Hepatocyte (in vitro differentiated cells): ENCODE results near the gene DGKQ. TPM values are rescaled to one million over a fixed set of nuclear protein-coding genes. Genes with fewer than 3 reads are reported as not detected.

Source experiments
- DNase-seq: peaks from one replicate; pipeline ENCODE4 v3.0.0-alpha.2; 2016; ENCODE audit warnings: low spot score
- H2AFZ ChIP-seq: fragments of 200-600 bp; sonication (generic); 2 replicates; pipeline ENCODE4 v1.6.0; 2016; ENCODE audit warnings: antibody characterized with exemption, mild to moderate bottlenecking
- H3K27ac ChIP-seq: fragments of 200-600 bp; sonication (generic); 2 replicates; pipeline ENCODE4 v1.5.1; 2016; ENCODE audit warnings: mild to moderate bottlenecking
- H3K27me3 ChIP-seq: fragments of 200-600 bp; sonication (generic); 2 replicates; pipeline ENCODE4 v1.6.1; 2016
- H3K36me3 ChIP-seq: fragments of 200-600 bp; sonication (generic); replicated peaks from 2 replicates; pipeline ENCODE4 v1.5.1; 2016; ENCODE audit warnings: low read depth; ENCODE audit not compliant: insufficient read depth
- H3K4me1 ChIP-seq: fragments of 200-600 bp; sonication (generic); 2 replicates; pipeline ENCODE4 v1.5.1; 2016; ENCODE audit warnings: mild to moderate bottlenecking, moderate library complexity; ENCODE audit not compliant: insufficient read depth
- H3K4me2 ChIP-seq: fragments of 200-600 bp; sonication (generic); 2 replicates; pipeline ENCODE4 v1.6.0; 2016
- H3K4me3 ChIP-seq: fragments of 200-600 bp; sonication (generic); 2 replicates; pipeline ENCODE4 v1.5.1; 2016; ENCODE audit warnings: mild to moderate bottlenecking
- H3K79me2 ChIP-seq: fragments of 200-600 bp; sonication (generic); 2 replicates; pipeline ENCODE4 v1.6.0; 2017; ENCODE audit warnings: mild to moderate bottlenecking
- H3K9me2 ChIP-seq: fragments of 200-600 bp; sonication (generic); replicated peaks from 2 replicates; pipeline ENCODE4 v1.6.0; 2017; ENCODE audit warnings: mild to moderate bottlenecking; ENCODE audit not compliant: insufficient read depth
- H3K9me3 ChIP-seq: fragments of 200-600 bp; sonication (generic); 2 replicates; pipeline ENCODE4 v1.5.1; 2016; ENCODE audit warnings: low read depth, mild to moderate bottlenecking
- H4K20me1 ChIP-seq: fragments of 200-600 bp; sonication (generic); 2 replicates; pipeline ENCODE4 v1.6.0; 2016; ENCODE audit warnings: mild to moderate bottlenecking; ENCODE audit not compliant: insufficient read depth, poor library complexity, severe bottlenecking
- CTCF ChIP-seq: fragments of 200-600 bp; sonication (generic); IDR thresholded peaks from 2 replicates; pipeline ENCODE4 v1.5.1; 2016; ENCODE audit warnings: antibody characterized with exemption, mild to moderate bottlenecking; ENCODE audit not compliant: poor library complexity
- EZH2 ChIP-seq: fragments of 200-600 bp; sonication (generic); IDR thresholded peaks from 2 replicates; pipeline ENCODE4 v1.6.1; 2016; ENCODE audit warnings: antibody characterized with exemption, mild to moderate bottlenecking, borderline replicate concordance
- EZH2phosphoT487 ChIP-seq: fragments of 200-600 bp; sonication (generic); IDR thresholded peaks from one replicate; pipeline ENCODE4 v1.6.1; 2018; ENCODE audit warnings: antibody characterized with exemption, mild to moderate bottlenecking, low read depth, moderate library complexity; ENCODE audit not compliant: unreplicated experiment, severe bottlenecking
- WGBS: methylation state at CpG from one replicate; pipeline ENCODE4 v1.1.6; 2016; ENCODE audit warnings: low lambda C conversion rate; ENCODE audit errors: missing lambda C conversion rate; 5-methylcytosine and 5-hydroxymethylcytosine counted together
- polyA plus RNA-seq: library from polyadenylated mRNA; unstranded; fragments of >200 nt; fragmentation: Nextera tagmentation; extraction: Ambion mirVana; gene quantifications from 2 replicates; pipeline ENCODE4 v1.2.1, GENCODE V29; 2016
- total RNA-seq: library from RNA; depleted of rRNA; stranded (reverse); fragments of >200 nt; gene quantifications from 2 replicates; pipeline ENCODE4 v1.2.3, GENCODE V29; 2014

DGKQ gene
- total RNA-seq: 13.8 and 17.4 TPM in 2 replicates
- polyA plus RNA-seq: 20.7 and 21.1 TPM in 2 replicates

- Histone ChIP-seq H3K9me3 (no peaks in the 10 kb centered on the region), H3K36me3 (no peaks in the 10 kb centered on the region), H3K27me3 (no peaks in the 10 kb centered on the region), H3K9me2 (no peaks in the 10 kb centered on the region), H3K27ac (no peak within 1 kb of the TSS), H3K4me3 (peak within 1 kb of the TSS; percentile 89), H3K79me2 (peaks cover 13% of the 10 kb centered on the region), H2AFZ (peak within 1 kb of the TSS; percentile 45), H4K20me1 (no peaks in the 10 kb centered on the region), H3K4me2 (peak within 1 kb of the TSS; percentile 99), H3K4me1 (peaks cover 15% of the 10 kb centered on the region)
- 65% methylated on average over 46 of the region's 123 CpGs for WGBS
- DNase-seq: peak; percentile 95
- TF ChIP-seq EZH2phosphoT487: no peak
- no peak for TF ChIP-seq CTCF
- no peak for TF ChIP-seq EZH2
These were observed at the start of gene DGKQ for GRCh38 chr4:973431-974397. DGKQ (minus strand) TSS chr4:973569; CDS start chr4:973482, 87 bp downstream.

GRCh38 chr4:1022739-1023066 lies 49.3 kb upstream of the DGKQ start:
- H3K4me2 ChIP-seq: no peak overlapping the region
- WGBS: 88% methylated on average over 8 of the region's 19 CpGs
- DNase-seq: no peak
- H4K20me1 ChIP-seq: no peaks in the 10 kb centered on the region
- peaks cover 13% of the 10 kb centered on the region for H3K4me1 ChIP-seq
- no peaks in the 10 kb centered on the region for H3K9me2 ChIP-seq
- H3K27ac ChIP-seq: no peak overlapping the region
- no peak overlapping the region for H2AFZ ChIP-seq
- no peaks in the 10 kb centered on the region for H3K9me3 ChIP-seq
- H3K36me3 ChIP-seq: no peaks in the 10 kb centered on the region
- no peak for TF ChIP-seq EZH2
- no peak for TF ChIP-seq EZH2phosphoT487
- TF ChIP-seq CTCF: no peak
- H3K79me2 ChIP-seq: peaks cover 3% of the 10 kb centered on the region
- H3K4me3 ChIP-seq: no peak overlapping the region
- H3K27me3 ChIP-seq: no peaks in the 10 kb centered on the region

GRCh38 chr4:1022051-1022738 lies 48.8 kb upstream of the DGKQ start:
- Histone ChIP-seq H3K27ac (no peak overlapping the region), H2AFZ (no peak overlapping the region), H3K9me2 (no peaks in the 10 kb centered on the region), H3K79me2 (peaks cover 3% of the 10 kb centered on the region), H3K27me3 (no peaks in the 10 kb centered on the region), H3K4me1 (peaks cover 13% of the 10 kb centered on the region), H4K20me1 (no peaks in the 10 kb centered on the region), H3K4me2 (no peak overlapping the region), H3K9me3 (no peaks in the 10 kb centered on the region), H3K36me3 (no peaks in the 10 kb centered on the region), H3K4me3 (no peak overlapping the region)
- 95% methylated on average over 33 of the region's 46 CpGs for WGBS
- no peak for DNase-seq
- TF ChIP-seq EZH2: no peak
- TF ChIP-seq CTCF: no peak
- no peak for TF ChIP-seq EZH2phosphoT487
